HEK293 (cell line): Measurements from ENCODE around the gene OXCT2.

Experiments used
- SCRT1 ChIP-seq: fragments of 450-650 bp; formaldehyde crosslinking; IDR thresholded peaks from 2 replicates; pipeline ENCODE4 v1.5.1; 2016; ENCODE audit warnings: missing biosample characterization, missing genetic modification characterization, borderline replicate concordance
- ZNF623 ChIP-seq: fragments of 450-650 bp; formaldehyde crosslinking; IDR thresholded peaks from 2 replicates; pipeline ENCODE4 v1.5.1; 2016; ENCODE audit warnings: missing biosample characterization, missing genetic modification characterization
- TF ChIP-seq, protein P1 (sequence below): fragments of 450-650 bp; formaldehyde crosslinking; IDR thresholded peaks from 2 replicates; pipeline ENCODE4 v1.5.1; 2016; ENCODE audit warnings: missing biosample characterization, missing genetic modification characterization

DNA sequence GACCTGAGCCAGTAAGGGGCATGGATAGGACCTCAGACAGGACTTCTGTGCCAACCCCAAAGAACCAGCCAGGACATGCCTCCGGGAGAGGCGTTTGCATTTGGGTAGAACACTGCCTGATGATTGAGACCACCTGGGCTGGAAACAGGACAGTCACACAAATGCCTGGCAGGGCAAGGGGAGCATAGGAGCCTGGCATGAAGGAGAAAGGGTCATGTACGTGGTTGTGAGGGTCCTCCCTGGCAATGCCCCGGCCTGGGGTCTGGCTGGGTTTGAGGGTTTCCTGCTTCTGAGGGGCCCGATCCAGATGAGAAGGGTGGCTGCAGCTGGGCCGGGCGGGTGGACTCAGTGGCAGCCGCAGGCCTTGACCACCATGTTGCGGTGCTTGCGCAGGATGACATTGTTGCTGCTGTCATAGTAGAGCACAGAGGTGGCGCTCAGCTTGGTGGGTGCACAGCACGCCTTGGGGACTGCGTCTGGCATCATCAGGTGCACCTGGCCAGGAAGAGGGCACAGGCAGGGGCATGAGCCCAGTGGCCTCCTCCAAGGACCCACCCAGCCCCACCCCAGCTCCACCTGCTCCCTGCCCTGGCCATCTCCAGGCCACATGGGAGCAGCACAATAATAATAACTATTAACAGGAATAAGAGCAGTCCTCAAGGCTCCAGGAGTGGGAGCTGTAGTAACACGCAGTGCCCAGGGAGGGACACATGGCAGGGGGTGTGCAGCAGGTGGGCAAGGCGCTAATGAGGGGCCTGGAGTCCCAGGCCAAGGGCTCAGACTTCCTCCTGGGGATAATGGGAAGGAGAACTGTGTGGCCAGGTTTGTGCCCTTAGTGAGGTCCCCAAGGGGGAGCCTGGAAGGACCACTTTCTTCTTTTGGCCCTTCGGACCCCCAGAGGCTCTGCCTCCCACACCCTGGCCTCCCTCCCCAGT is 10.8 kb downstream of the OXCT2 start:
- TF ChIP-seq, protein P1, sequence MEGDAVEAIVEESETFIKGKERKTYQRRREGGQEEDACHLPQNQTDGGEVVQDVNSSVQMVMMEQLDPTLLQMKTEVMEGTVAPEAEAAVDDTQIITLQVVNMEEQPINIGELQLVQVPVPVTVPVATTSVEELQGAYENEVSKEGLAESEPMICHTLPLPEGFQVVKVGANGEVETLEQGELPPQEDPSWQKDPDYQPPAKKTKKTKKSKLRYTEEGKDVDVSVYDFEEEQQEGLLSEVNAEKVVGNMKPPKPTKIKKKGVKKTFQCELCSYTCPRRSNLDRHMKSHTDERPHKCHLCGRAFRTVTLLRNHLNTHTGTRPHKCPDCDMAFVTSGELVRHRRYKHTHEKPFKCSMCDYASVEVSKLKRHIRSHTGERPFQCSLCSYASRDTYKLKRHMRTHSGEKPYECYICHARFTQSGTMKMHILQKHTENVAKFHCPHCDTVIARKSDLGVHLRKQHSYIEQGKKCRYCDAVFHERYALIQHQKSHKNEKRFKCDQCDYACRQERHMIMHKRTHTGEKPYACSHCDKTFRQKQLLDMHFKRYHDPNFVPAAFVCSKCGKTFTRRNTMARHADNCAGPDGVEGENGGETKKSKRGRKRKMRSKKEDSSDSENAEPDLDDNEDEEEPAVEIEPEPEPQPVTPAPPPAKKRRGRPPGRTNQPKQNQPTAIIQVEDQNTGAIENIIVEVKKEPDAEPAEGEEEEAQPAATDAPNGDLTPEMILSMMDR (tag by site-specific recombination): no peak
- no peak for TF ChIP-seq SCRT1 (tag by site-specific recombination)
- no peak for TF ChIP-seq ZNF623 (tag by site-specific recombination)
